Measurements from ENCODE around the gene ZNF263. TPM values are rescaled to one million over a fixed set of nuclear protein-coding genes. Genes with fewer than 3 reads are reported as not detected.
A peak's percentile ranks its signal among the peaks of the same experiment; 100 is the strongest.

ZNF263 gene
- total and polyA plus RNA-seq, 2 of the 13 experiments (the other 11 are each of a cell fraction or from before 2014, with no cell fraction given) = 10.2 to 41.2 TPM

- TF ChIP-seq, protein P1, sequence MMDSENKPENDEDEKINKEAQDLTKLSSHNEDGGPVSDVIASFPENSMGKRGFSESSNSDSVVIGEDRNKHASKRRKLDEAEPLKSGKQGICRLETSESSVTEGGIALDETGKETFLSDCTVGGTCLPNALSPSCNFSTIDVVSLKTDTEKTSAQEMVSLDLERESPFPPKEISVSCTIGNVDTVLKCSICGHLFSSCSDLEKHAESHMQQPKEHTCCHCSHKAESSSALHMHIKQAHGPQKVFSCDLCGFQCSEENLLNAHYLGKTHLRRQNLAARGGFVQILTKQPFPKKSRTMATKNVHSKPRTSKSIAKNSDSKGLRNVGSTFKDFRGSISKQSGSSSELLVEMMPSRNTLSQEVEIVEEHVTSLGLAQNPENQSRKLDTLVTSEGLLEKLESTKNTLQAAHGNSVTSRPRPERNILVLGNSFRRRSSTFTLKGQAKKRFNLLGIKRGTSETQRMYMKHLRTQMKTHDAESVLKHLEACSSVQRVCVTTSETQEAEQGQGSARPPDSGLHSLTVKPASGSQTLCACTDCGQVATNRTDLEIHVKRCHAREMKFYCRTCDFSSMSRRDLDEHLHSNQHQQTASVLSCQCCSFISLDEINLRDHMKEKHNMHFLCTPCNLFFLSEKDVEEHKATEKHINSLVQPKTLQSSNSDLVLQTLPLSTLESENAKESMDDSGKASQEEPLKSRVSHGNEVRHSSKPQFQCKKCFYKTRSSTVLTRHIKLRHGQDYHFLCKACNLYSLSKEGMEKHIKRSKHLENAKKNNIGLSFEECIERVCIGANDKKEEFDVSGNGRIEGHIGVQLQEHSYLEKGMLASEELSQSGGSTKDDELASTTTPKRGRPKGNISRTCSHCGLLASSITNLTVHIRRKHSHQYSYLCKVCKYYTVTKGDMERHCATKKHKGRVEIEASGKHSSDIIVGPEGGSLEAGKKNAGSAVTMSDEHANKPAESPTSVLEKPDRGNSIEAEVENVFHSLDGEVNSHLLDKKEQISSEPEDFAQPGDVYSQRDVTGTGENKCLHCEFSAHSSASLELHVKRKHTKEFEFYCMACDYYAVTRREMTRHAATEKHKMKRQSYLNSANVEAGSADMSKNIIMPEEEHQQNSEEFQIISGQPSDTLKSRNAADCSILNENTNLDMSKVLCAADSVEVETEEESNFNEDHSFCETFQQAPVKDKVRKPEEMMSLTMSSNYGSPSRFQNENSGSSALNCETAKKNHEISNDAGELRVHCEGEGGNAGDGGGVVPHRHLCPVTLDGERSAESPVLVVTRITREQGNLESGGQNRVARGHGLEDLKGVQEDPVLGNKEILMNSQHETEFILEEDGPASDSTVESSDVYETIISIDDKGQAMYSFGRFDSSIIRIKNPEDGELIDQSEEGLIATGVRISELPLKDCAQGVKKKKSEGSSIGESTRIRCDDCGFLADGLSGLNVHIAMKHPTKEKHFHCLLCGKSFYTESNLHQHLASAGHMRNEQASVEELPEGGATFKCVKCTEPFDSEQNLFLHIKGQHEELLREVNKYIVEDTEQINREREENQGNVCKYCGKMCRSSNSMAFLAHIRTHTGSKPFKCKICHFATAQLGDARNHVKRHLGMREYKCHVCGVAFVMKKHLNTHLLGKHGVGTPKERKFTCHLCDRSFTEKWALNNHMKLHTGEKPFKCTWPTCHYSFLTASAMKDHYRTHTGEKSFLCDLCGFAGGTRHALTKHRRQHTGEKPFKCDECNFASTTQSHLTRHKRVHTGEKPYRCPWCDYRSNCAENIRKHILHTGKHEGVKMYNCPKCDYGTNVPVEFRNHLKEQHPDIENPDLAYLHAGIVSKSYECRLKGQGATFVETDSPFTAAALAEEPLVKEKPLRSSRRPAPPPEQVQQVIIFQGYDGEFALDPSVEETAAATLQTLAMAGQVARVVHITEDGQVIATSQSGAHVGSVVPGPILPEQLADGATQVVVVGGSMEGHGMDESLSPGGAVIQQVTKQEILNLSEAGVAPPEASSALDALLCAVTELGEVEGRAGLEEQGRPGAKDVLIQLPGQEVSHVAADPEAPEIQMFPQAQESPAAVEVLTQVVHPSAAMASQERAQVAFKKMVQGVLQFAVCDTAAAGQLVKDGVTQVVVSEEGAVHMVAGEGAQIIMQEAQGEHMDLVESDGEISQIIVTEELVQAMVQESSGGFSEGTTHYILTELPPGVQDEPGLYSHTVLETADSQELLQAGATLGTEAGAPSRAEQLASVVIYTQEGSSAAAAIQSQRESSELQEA (CRISPR knock-in tag; IDR thresholded peaks at IDR 0.05; ENCODE audit: not compliant biosample characterization) = no peak
- TF ChIP-seq ZNF773 (CRISPR knock-in tag; IDR thresholded peaks at IDR 0.05; ENCODE audit: borderline replicate concordance) (no peak), YY1 (IDR thresholded peaks at IDR 0.05; ENCODE audit: insufficient read depth, insufficient replicate concordance, low read depth, low read length) (peak; percentile 9), SIN3A (IDR thresholded peaks at IDR 0.05; ENCODE audit: borderline replicate concordance, low read depth, low read length) (no peak; the same call in 1 of the 2 replicates), ZNF678 (CRISPR knock-in tag; IDR thresholded peaks at IDR 0.05) (no peak), HNRNPL (IDR thresholded peaks at IDR 0.05; ENCODE audit: low read depth, low read length) (no peak), ZNF260 (CRISPR knock-in tag; IDR thresholded peaks at IDR 0.05; ENCODE audit: borderline replicate concordance, low read depth) (no peak), ZNF207 (IDR thresholded peaks at IDR 0.05; ENCODE audit: borderline replicate concordance) (no peak), ARNTL (CRISPR knock-in tag; IDR thresholded peaks at IDR 0.05) (no peak; the same call in 1 of the 2 replicates), ZNF619 (CRISPR knock-in tag; IDR thresholded peaks at IDR 0.05) (no peak), ZNF550 (CRISPR knock-in tag; IDR thresholded peaks at IDR 0.05; ENCODE audit: borderline replicate concordance) (no peak), ZNF232 (CRISPR knock-in tag; IDR thresholded peaks at IDR 0.05; ENCODE audit: borderline replicate concordance) (no peak), DPF2 (CRISPR knock-in tag; IDR thresholded peaks at IDR 0.05; ENCODE audit: borderline replicate concordance, low read depth) (no peak), ZNF484 (CRISPR knock-in tag; IDR thresholded peaks at IDR 0.05; ENCODE audit: borderline replicate concordance, low read depth) (no peak), IRF2 (CRISPR knock-in tag; IDR thresholded peaks at IDR 0.05) (no peak), NFIB (CRISPR knock-in tag; IDR thresholded peaks at IDR 0.05; ENCODE audit: borderline replicate concordance) (no peak), ZNF17 (CRISPR knock-in tag; IDR thresholded peaks at IDR 0.05) (no peak), TGIF2 (CRISPR knock-in tag; IDR thresholded peaks at IDR 0.05) (no peak)
- TF ChIP-seq, protein P2, sequence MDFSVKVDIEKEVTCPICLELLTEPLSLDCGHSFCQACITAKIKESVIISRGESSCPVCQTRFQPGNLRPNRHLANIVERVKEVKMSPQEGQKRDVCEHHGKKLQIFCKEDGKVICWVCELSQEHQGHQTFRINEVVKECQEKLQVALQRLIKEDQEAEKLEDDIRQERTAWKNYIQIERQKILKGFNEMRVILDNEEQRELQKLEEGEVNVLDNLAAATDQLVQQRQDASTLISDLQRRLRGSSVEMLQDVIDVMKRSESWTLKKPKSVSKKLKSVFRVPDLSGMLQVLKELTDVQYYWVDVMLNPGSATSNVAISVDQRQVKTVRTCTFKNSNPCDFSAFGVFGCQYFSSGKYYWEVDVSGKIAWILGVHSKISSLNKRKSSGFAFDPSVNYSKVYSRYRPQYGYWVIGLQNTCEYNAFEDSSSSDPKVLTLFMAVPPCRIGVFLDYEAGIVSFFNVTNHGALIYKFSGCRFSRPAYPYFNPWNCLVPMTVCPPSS (IDR thresholded peaks at IDR 0.05) = no peak
- TF ChIP-seq, protein P3, sequence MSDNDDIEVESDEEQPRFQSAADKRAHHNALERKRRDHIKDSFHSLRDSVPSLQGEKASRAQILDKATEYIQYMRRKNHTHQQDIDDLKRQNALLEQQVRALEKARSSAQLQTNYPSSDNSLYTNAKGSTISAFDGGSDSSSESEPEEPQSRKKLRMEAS (IDR thresholded peaks at IDR 0.05) = 0 out of 2 replicates have a peak, but pooled peaks have one; percentile 6
Measured at GRCh38 chr16:3283543-3284447, 504 bp downstream of the ZNF263 start (continued).

All from HepG2 (cell line).